IMR-90 (cell line): Measurements from ENCODE around the gene KLRF2.
"Not testable (repeated sequence)": the region's sequence is repeated elsewhere in the genome, so short reads cannot be mapped to it uniquely, and the experiment has no call there.

ENCODE experiments used
- BHLHE40 ChIP-seq: fragments of 150-350 bp; IDR thresholded peaks from 2 replicates; pipeline ENCODE4 v1.6.1; 2016; ENCODE audit warnings: mild to moderate bottlenecking, low read depth, low read length
- CEBPB ChIP-seq: IDR thresholded peaks from 2 replicates; pipeline ENCODE4 v1.6.1; 2012; ENCODE audit warnings: low read depth, low read length, improper control_type of control experiment
- CHD1 ChIP-seq: IDR thresholded peaks from 2 replicates; pipeline ENCODE4 v1.6.1; 2012; ENCODE audit warnings: low read depth, low read length, improper control_type of control experiment
- MAFK ChIP-seq: IDR thresholded peaks from 2 replicates; pipeline ENCODE4 v1.6.1; 2012; ENCODE audit warnings: low read depth, low read length, improper control_type of control experiment
- MAZ ChIP-seq: IDR thresholded peaks from 2 replicates; pipeline ENCODE4 v1.6.1; 2012; ENCODE audit warnings: low read depth, mild to moderate bottlenecking, low read length, improper control_type of control experiment, moderate library complexity, borderline replicate concordance
- MXI1 ChIP-seq: IDR thresholded peaks from 2 replicates; pipeline ENCODE4 v1.6.1; 2012; ENCODE audit warnings: low read depth, mild to moderate bottlenecking, low read length, moderate library complexity, borderline replicate concordance
- POLR2A ChIP-seq: IDR thresholded peaks from 2 replicates; pipeline ENCODE4 v1.6.1; 2012; ENCODE audit warnings: mild to moderate bottlenecking, low read depth, low read length
- RAD21 ChIP-seq: IDR thresholded peaks from 2 replicates; pipeline ENCODE4 v1.6.1; 2012; ENCODE audit warnings: low read length, improper control_type of control experiment
- RCOR1 ChIP-seq: IDR thresholded peaks from 2 replicates; pipeline ENCODE4 v1.6.1; 2012; ENCODE audit warnings: mild to moderate bottlenecking, low read length, improper control_type of control experiment; ENCODE audit not compliant: insufficient replicate concordance
- RFX5 ChIP-seq: IDR thresholded peaks from 2 replicates; pipeline ENCODE4 v1.8.0; 2012; ENCODE audit warnings: low read depth, mild to moderate bottlenecking, low read length, moderate library complexity
- SMC3 ChIP-seq: fragments of 150-350 bp; IDR thresholded peaks from 2 replicates; pipeline ENCODE4 v1.6.1; 2016; ENCODE audit warnings: low read depth, mild to moderate bottlenecking, antibody characterized with exemption, low read length, moderate library complexity
- TF ChIP-seq, protein P1 (sequence below): conservative IDR thresholded peaks from 2 replicates; pipeline ENCODE4 v1.5.1; 2012; ENCODE audit warnings: mild to moderate bottlenecking, low read depth, low read length, improper control_type of control experiment
- TF ChIP-seq, protein P2 (sequence below): fragments of 150-350 bp; IDR thresholded peaks from 2 replicates; pipeline ENCODE4 v1.6.1; 2017; ENCODE audit warnings: mild to moderate bottlenecking, antibody characterized with exemption, low read length, low read depth
- TF ChIP-seq, protein P3 (sequence below): fragments of 150-350 bp; IDR thresholded peaks from 2 replicates; pipeline ENCODE4 v1.6.1; 2016; ENCODE audit warnings: low read depth, mild to moderate bottlenecking, low read length, moderate library complexity, borderline replicate concordance

DNA sequence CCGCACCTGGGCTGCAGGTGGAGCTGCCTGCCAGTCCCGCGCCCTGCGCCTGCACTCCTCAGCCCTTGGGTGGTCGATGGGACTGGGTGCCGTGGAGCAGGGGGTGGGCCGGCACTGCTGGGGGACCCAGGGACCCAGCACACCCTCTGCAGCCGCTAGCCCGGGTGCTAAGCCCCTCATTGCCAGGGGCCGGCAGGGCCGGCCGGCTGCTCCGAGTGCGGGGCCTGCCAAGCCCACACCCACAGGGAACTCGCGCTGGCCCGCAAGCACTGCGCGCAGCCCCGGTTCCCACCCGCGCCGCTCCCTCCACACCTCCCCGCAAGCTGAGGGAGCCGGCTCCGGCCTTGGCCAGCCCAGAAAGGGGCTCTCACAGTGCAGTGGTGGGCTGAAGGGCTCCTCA lies 5.2 kb upstream of the KLRF2 start:
- TF ChIP-seq RAD21, RCOR1, MAFK, CHD1, SMC3, POLR2A, RFX5, BHLHE40, MXI1, MAZ, CEBPB: not testable (repeated sequence)
- TF ChIP-seq, protein P1, sequence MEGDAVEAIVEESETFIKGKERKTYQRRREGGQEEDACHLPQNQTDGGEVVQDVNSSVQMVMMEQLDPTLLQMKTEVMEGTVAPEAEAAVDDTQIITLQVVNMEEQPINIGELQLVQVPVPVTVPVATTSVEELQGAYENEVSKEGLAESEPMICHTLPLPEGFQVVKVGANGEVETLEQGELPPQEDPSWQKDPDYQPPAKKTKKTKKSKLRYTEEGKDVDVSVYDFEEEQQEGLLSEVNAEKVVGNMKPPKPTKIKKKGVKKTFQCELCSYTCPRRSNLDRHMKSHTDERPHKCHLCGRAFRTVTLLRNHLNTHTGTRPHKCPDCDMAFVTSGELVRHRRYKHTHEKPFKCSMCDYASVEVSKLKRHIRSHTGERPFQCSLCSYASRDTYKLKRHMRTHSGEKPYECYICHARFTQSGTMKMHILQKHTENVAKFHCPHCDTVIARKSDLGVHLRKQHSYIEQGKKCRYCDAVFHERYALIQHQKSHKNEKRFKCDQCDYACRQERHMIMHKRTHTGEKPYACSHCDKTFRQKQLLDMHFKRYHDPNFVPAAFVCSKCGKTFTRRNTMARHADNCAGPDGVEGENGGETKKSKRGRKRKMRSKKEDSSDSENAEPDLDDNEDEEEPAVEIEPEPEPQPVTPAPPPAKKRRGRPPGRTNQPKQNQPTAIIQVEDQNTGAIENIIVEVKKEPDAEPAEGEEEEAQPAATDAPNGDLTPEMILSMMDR: not testable (repeated sequence)
- TF ChIP-seq, protein P2, sequence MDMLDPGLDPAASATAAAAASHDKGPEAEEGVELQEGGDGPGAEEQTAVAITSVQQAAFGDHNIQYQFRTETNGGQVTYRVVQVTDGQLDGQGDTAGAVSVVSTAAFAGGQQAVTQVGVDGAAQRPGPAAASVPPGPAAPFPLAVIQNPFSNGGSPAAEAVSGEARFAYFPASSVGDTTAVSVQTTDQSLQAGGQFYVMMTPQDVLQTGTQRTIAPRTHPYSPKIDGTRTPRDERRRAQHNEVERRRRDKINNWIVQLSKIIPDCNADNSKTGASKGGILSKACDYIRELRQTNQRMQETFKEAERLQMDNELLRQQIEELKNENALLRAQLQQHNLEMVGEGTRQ: not testable (repeated sequence)
- TF ChIP-seq, protein P3, sequence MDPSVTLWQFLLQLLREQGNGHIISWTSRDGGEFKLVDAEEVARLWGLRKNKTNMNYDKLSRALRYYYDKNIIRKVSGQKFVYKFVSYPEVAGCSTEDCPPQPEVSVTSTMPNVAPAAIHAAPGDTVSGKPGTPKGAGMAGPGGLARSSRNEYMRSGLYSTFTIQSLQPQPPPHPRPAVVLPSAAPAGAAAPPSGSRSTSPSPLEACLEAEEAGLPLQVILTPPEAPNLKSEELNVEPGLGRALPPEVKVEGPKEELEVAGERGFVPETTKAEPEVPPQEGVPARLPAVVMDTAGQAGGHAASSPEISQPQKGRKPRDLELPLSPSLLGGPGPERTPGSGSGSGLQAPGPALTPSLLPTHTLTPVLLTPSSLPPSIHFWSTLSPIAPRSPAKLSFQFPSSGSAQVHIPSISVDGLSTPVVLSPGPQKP: not testable (repeated sequence)
